K562 (cell line): ENCODE results near the gene TTC24. TPM values are rescaled to one million over a fixed set of nuclear protein-coding genes. Genes with fewer than 3 reads are reported as not detected.

Source experiments
- CGGBP1 ChIP-seq: fragments of 250-450 bp; sonication (Bioruptor Pico); IDR thresholded peaks from 2 replicates; pipeline ENCODE4 v1.9.0; 2021; ENCODE audit warnings: mild to moderate bottlenecking
- RAD21 ChIP-seq, 2 experiments: fragments of 250-450 bp in 1 of 2; fragments of 450-650 bp in 1 of 2; sonication (Bioruptor Pico) in 1 of 2; formaldehyde crosslinking in 1 of 2; IDR thresholded peaks in 1 of 2; conservative IDR thresholded peaks in 1 of 2; 2 replicates each; pipeline versions ENCODE4 v1.4.0 to v1.8.0; 2020 to 2022; ENCODE audit warnings: mild to moderate bottlenecking in 2 of 2, moderate library complexity in 1 of 2
- RFX5 ChIP-seq: IDR thresholded peaks from 2 replicates; pipeline ENCODE4 v1.6.1; 2011; ENCODE audit warnings: low read depth, mild to moderate bottlenecking, improper control_type of control experiment, low read length
- SMARCA4 ChIP-seq: fragments of 450-650 bp; IDR thresholded peaks from 2 replicates; pipeline ENCODE4 v1.6.1; 2016
- SMC3 ChIP-seq: conservative IDR thresholded peaks from 2 replicates; pipeline ENCODE4 v1.6.1; 2011; ENCODE audit warnings: low read depth, low read length, improper control_type of control experiment; ENCODE audit not compliant: insufficient read depth
- SRF ChIP-seq, 2 experiments: fragments of 250-450, 450-650 bp in 1 of 2; sonication (Bioruptor Pico) in 1 of 2; sonication (generic) in 1 of 2; formaldehyde crosslinking; IDR thresholded peaks; 2 replicates each; pipeline versions ENCODE4 v1.5.0 to v1.5.1; 2020 to 2022; ENCODE audit warnings: mild to moderate bottlenecking in 1 of 2, missing genetic modification reagents in 1 of 2
- STAG1 ChIP-seq: sonication (generic); formaldehyde crosslinking; IDR thresholded peaks from 2 replicates; pipeline ENCODE4 v1.5.0; 2020; ENCODE audit warnings: missing genetic modification reagents, borderline replicate concordance
- U2AF1 ChIP-seq: fragments of 200-400 bp; formaldehyde crosslinking; optimal IDR thresholded peaks from 2 replicates; pipeline ENCODE3; 2017; ENCODE audit warnings: mild to moderate bottlenecking, low read depth, low read length, moderate library complexity
- U2AF2 ChIP-seq: fragments of 200-400 bp; formaldehyde crosslinking; optimal IDR thresholded peaks from 2 replicates; pipeline ENCODE3; 2017; ENCODE audit warnings: low read depth, mild to moderate bottlenecking, low read length
- YY1 ChIP-seq, 3 experiments: IDR thresholded peaks; 2 replicates each; pipeline ENCODE4 v1.6.1; 2011; ENCODE audit warnings: low read length in 2 of 3, mild to moderate bottlenecking in 2 of 3, moderate library complexity in 2 of 3, borderline replicate concordance in 1 of 3, control low read depth in 1 of 3, low read depth in 1 of 3; ENCODE audit not compliant: insufficient read depth in 3 of 3, insufficient replicate concordance in 2 of 3, control insufficient read depth in 1 of 3, insufficient read length in 1 of 3; ENCODE audit errors: extremely low read depth in 1 of 3
- ZC3H4 ChIP-seq: sonication (generic); formaldehyde crosslinking; IDR thresholded peaks from 2 replicates; pipeline ENCODE4 v1.9.0; 2021; ENCODE audit warnings: missing genetic modification reagents, borderline replicate concordance
- ZNF583 ChIP-seq: fragments of 250-450 bp; sonication (Bioruptor Pico); IDR thresholded peaks from 2 replicates; pipeline ENCODE4 v1.4.0; 2020
- ZNF696 ChIP-seq: fragments of 250-450 bp; sonication (Bioruptor Pico); conservative IDR thresholded peaks from 2 replicates; pipeline ENCODE4 v1.4.0; 2020; ENCODE audit warnings: mild to moderate bottlenecking, moderate library complexity
- polyA plus RNA-seq, 8 experiments: library from polyadenylated mRNA; depleted of rRNA in 4 of 8; stranded (reverse) in 5 of 8; unstranded in 3 of 8; fragments of >200 nt; fragmentation: Nextera tagmentation in 2 of 8; fragmentation: Illumina TruSeq in 1 of 8; extraction: Ambion mirVana in 2 of 8; extraction: Trizol in 1 of 8; gene quantifications; 2 replicates each; pipeline versions ENCODE4 v1.2.1 to v1.2.3, GENCODE V29; 2011 to 2014; ENCODE audit warnings: inconsistent platforms in 1 of 8, missing spikeins in 1 of 8
- total RNA-seq, 7 experiments: library from RNA; depleted of rRNA in 6 of 7; stranded (reverse); fragments of >200 nt in 6 of 7; fragmentation: Illumina TruSeq in 2 of 7; extraction: Trizol in 2 of 7; gene quantifications; 2 replicates each; pipeline versions ENCODE4 v1.2.1 to v1.2.3, GENCODE V29; 2011 to 2021; ENCODE audit warnings: low replicate concordance in 1 of 7
- TF ChIP-seq, protein P1 (sequence below), 2 experiments: IDR thresholded peaks; 2 replicates each; pipeline ENCODE4 v1.6.1; 2012; ENCODE audit warnings: improper control_type of control experiment in 2 of 2, low read depth in 2 of 2, low read length in 2 of 2, borderline replicate concordance in 1 of 2
- TF ChIP-seq, protein P2 (sequence below): fragments of 250-450 bp; sonication (Bioruptor Pico); IDR thresholded peaks from 2 replicates; pipeline ENCODE4 v1.8.0; 2022; ENCODE audit warnings: inconsistent platforms
- TF ChIP-seq, protein P3 (sequence below): IDR thresholded peaks from 2 replicates; pipeline ENCODE4 v1.6.1; 2012; ENCODE audit warnings: low read depth, low read length, improper control_type of control experiment, borderline replicate concordance

Gene TTC24
- total and polyA plus RNA-seq, 9 of the 15 experiments (the other 6 are each of a cell fraction or from before 2014, with no cell fraction given): not detected

- no peak for TF ChIP-seq YY1 (IDR thresholded peaks at IDR 0.05; ENCODE audit: borderline replicate concordance in 1 of 3, control insufficient read depth in 1 of 3, extremely low read depth in 1 of 3, insufficient read depth in 3 of 3, insufficient read length in 1 of 3, insufficient replicate concordance in 2 of 3, low read depth in 1 of 3, low read length in 2 of 3)
- TF ChIP-seq ZNF583 (CRISPR knock-in tag): no peak
- TF ChIP-seq, protein P1, sequence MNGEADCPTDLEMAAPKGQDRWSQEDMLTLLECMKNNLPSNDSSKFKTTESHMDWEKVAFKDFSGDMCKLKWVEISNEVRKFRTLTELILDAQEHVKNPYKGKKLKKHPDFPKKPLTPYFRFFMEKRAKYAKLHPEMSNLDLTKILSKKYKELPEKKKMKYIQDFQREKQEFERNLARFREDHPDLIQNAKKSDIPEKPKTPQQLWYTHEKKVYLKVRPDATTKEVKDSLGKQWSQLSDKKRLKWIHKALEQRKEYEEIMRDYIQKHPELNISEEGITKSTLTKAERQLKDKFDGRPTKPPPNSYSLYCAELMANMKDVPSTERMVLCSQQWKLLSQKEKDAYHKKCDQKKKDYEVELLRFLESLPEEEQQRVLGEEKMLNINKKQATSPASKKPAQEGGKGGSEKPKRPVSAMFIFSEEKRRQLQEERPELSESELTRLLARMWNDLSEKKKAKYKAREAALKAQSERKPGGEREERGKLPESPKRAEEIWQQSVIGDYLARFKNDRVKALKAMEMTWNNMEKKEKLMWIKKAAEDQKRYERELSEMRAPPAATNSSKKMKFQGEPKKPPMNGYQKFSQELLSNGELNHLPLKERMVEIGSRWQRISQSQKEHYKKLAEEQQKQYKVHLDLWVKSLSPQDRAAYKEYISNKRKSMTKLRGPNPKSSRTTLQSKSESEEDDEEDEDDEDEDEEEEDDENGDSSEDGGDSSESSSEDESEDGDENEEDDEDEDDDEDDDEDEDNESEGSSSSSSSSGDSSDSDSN (IDR thresholded peaks at IDR 0.05; ENCODE audit: borderline replicate concordance in 1 of 2, low read depth in 2 of 2, low read length in 2 of 2): no peak
- no peak for TF ChIP-seq U2AF2
- peak; percentile 57 to 79 for TF ChIP-seq RAD21 (CRISPR knock-in tag; conservative IDR thresholded peaks at IDR 0.05 in 1 of 2, IDR thresholded peaks at IDR 0.05 in 1 of 2)
- no peak for TF ChIP-seq ZNF696 (CRISPR knock-in tag)
- TF ChIP-seq SMARCA4: no peak
- no peak for TF ChIP-seq U2AF1
- TF ChIP-seq CGGBP1 (CRISPR knock-in tag): no peak
- TF ChIP-seq, protein P2, sequence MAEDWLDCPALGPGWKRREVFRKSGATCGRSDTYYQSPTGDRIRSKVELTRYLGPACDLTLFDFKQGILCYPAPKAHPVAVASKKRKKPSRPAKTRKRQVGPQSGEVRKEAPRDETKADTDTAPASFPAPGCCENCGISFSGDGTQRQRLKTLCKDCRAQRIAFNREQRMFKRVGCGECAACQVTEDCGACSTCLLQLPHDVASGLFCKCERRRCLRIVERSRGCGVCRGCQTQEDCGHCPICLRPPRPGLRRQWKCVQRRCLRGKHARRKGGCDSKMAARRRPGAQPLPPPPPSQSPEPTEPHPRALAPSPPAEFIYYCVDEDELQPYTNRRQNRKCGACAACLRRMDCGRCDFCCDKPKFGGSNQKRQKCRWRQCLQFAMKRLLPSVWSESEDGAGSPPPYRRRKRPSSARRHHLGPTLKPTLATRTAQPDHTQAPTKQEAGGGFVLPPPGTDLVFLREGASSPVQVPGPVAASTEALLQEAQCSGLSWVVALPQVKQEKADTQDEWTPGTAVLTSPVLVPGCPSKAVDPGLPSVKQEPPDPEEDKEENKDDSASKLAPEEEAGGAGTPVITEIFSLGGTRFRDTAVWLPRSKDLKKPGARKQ (CRISPR knock-in tag): no peak
- TF ChIP-seq STAG1 (CRISPR knock-in tag): peak; percentile 54; the same call in 1 of the 2 replicates
- TF ChIP-seq SRF (CRISPR knock-in tag; IDR thresholded peaks at IDR 0.05): no peak
- TF ChIP-seq, protein P3, sequence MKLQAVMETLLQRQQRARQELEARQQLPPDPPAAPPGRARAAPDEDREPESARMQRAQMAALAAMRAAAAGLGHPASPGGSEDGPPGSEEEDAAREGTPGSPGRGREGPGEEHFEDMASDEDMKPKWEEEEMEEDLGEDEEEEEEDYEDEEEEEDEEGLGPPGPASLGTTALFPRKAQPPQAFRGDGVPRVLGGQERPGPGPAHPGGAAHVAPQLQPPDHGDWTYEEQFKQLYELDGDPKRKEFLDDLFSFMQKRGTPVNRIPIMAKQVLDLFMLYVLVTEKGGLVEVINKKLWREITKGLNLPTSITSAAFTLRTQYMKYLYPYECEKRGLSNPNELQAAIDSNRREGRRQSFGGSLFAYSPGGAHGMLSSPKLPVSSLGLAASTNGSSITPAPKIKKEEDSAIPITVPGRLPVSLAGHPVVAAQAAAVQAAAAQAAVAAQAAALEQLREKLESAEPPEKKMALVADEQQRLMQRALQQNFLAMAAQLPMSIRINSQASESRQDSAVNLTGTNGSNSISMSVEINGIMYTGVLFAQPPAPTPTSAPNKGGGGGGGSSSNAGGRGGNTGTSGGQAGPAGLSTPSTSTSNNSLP: peak; percentile 63; the same call in 1 of the 2 replicates
- TF ChIP-seq ZC3H4 (CRISPR knock-in tag): no peak
- no peak for TF ChIP-seq RFX5
- TF ChIP-seq SMC3: peak; percentile 61
Observed at GRCh38 chr1:156608981-156609380, 29.5 kb downstream of the TTC24 start (continued).
